Left lung (tissue), 10 donors: ENCODE measurements around the gene PRPF19. TPM values are rescaled to one million over a fixed set of nuclear protein-coding genes. Genes with fewer than 3 reads are reported as not detected.
A peak's percentile ranks its signal among the peaks of the same experiment; 100 is the strongest.
"Not testable (repeated sequence)": the region's sequence is repeated elsewhere in the genome, so short reads cannot be mapped to it uniquely, and the experiment has no call there.

Experiments used
- ATAC-seq: fragments of 200-7000 bp; cut with Tn5 transposase; one replicate; pipeline ENCODE4 v1.9.1; 2020; ENCODE audit warnings: moderate library complexity
- DNase-seq, 4 donors: peaks; one replicate each; pipeline ENCODE4 v3.0.0-alpha.2; 2013 to 2020
- H3K27ac ChIP-seq, 2 donors: fragments of 200-600 bp; sonication (generic) in 1 of 2; one replicate each; pipeline versions ENCODE4 v1.5.0 to v1.8.0; 2020 to 2021
- H3K27me3 ChIP-seq, 2 donors: fragments of 200-600 bp; sonication (generic) in 1 of 2; one replicate each; pipeline versions ENCODE4 v1.5.0 to v1.8.0; 2020 to 2021
- H3K36me3 ChIP-seq, 2 donors: fragments of 200-600 bp; sonication (generic) in 1 of 2; one replicate each; pipeline versions ENCODE4 v1.5.0 to v1.8.0; 2020 to 2021
- H3K4me1 ChIP-seq, 2 donors: fragments of 200-600 bp; one replicate each; pipeline ENCODE4 v1.8.0; 2021
- H3K4me3 ChIP-seq, 2 donors: fragments of 200-600 bp; sonication (generic) in 1 of 2; one replicate each; pipeline versions ENCODE4 v1.5.0 to v1.8.0; 2020 to 2021; ENCODE audit warnings: mild to moderate bottlenecking in 1 of 2
- H3K9me3 ChIP-seq, 2 donors: fragments of 200-600 bp; sonication (generic) in 1 of 2; one replicate each; pipeline versions ENCODE4 v1.5.0 to v1.8.0; 2020 to 2021
- CTCF ChIP-seq, 2 donors: fragments of 200-600 bp; sonication (generic) in 1 of 2; IDR thresholded peaks; one replicate each; pipeline versions ENCODE4 v1.5.0 to v1.8.0; 2021; ENCODE audit warnings: antibody characterized with exemption in 2 of 2
- intact Hi-C, 2 donors: fragments of 100-400 bp; cut with DNase I; formaldehyde crosslinking; loops; one replicate each; pipeline versions ENCODE4 v1.11.2 to v1.14.2; 2022
- polyA plus RNA-seq, 6 donors: library from polyadenylated mRNA; unstranded; fragments of 120-200 nt; gene quantifications; one replicate each; pipeline ENCODE4 v1.2.1, GENCODE V29; 2013; ENCODE audit not compliant: insufficient read length in 6 of 6
- total RNA-seq, 2 donors: library from RNA; stranded (reverse); fragmentation: NEBNext Ultra II Directional; extraction: Animal tissue kit (Norgen Biotek cat#: 25700); gene quantifications; one replicate each; pipeline ENCODE4 v1.2.1, GENCODE V29; 2021
- donor health status: DM: no; HTN: yes; CAD: no.
- donor health status: DM: no; HTN: no; CAD: no.

The PRPF19 gene
- total and polyA plus RNA-seq, 8 donors, result 49.1 to 144 (median 117) TPM

GRCh38 chr11:60910281-60910687 lies 3.9 kb upstream of the PRPF19 start:
- Histone ChIP-seq H3K27ac (peak overlapping the region in 1 of 2 donors; percentile 21), H3K9me3 (no peaks in the 10 kb centered on the region), H3K27me3 (no peaks in the 10 kb centered on the region), H3K4me3 (no peak overlapping the region), H3K36me3 (no peaks in the 10 kb centered on the region), H3K4me1 (peaks cover 6 to 42% of the 10 kb centered on the region in 2 donors)
- ATAC-seq (no peak), DNase-seq (peak in 1 of 4 donors; percentile 53)
- intact Hi-C loops, result no loop called here
- TF ChIP-seq CTCF (IDR thresholded peaks at IDR 0.05), result no peak

GRCh38 chr11:60909680-60910280 lies 3.4 kb upstream of the PRPF19 start:
- H3K27ac ChIP-seq, ATAC-seq, H3K9me3 ChIP-seq, H3K36me3 ChIP-seq, intact Hi-C loops, DNase-seq, H3K27me3 ChIP-seq, H3K4me3 ChIP-seq: not testable (repeated sequence)
- peaks cover 6 to 42% of the 10 kb centered on the region in 2 donors for H3K4me1 ChIP-seq

GRCh38 chr11:60908803-60909202 lies 2.4 kb upstream of the PRPF19 start:
- no peak overlapping the region for H3K4me3 ChIP-seq
- no peak for ATAC-seq
- H3K27ac ChIP-seq, result no peak overlapping the region
- H3K4me1 ChIP-seq, result peaks cover 6 to 52% of the 10 kb centered on the region in 2 donors
- no peak for DNase-seq
- H3K9me3 ChIP-seq, result no peaks in the 10 kb centered on the region
- H3K27me3 ChIP-seq, result no peaks in the 10 kb centered on the region
- intact Hi-C loops, result no loop called here
- no peaks in the 10 kb centered on the region for H3K36me3 ChIP-seq
- no peak for TF ChIP-seq CTCF (IDR thresholded peaks at IDR 0.05)

GRCh38 chr11:60905551-60906113 lies 753 bp downstream of the PRPF19 start:
- ATAC-seq (peak; percentile 27), DNase-seq (no peak)
- H3K9me3 ChIP-seq, result no peaks in the 10 kb centered on the region
- no peak for TF ChIP-seq CTCF (IDR thresholded peaks at IDR 0.05)
- intact Hi-C loops, result no loop called here
- H3K4me3 ChIP-seq, result peak overlapping the region; percentile 71 to 92
- H3K4me1 ChIP-seq, result peaks cover 0 to 34% of the 10 kb centered on the region in 2 donors
- H3K27me3 ChIP-seq, result no peaks in the 10 kb centered on the region
- peak overlapping the region; percentile 83 to 90 for H3K27ac ChIP-seq
- peaks cover 0 to 32% of the 10 kb centered on the region in 2 donors for H3K36me3 ChIP-seq

GRCh38 chr11:60905047-60905446 lies 1.3 kb downstream of the PRPF19 start:
- Histone ChIP-seq H3K4me1 (peaks cover 0 to 32% of the 10 kb centered on the region in 2 donors), H3K27me3 (no peaks in the 10 kb centered on the region), H3K4me3 (peak overlapping the region in 1 of 2 donors; percentile 71), H3K27ac (peak overlapping the region in 1 of 2 donors; percentile 90), H3K36me3 (peaks cover 0 to 38% of the 10 kb centered on the region in 2 donors), H3K9me3 (no peaks in the 10 kb centered on the region)
- no peak for ATAC-seq
- DNase-seq, result no peak
- TF ChIP-seq CTCF (IDR thresholded peaks at IDR 0.05), result no peak
- intact Hi-C loops, result no loop called here
